Dedifferentiated amniotic fluid mesenchymal stem cell (primary cell): Measurements from ENCODE around the gene PPP1R7.

Experiments
- DNase-seq: peaks from one replicate; pipeline ENCODE4 v3.0.0-alpha.2; 2016; ENCODE audit errors: extremely low spot score

PPP1R7 gene

GRCh38 chr2:241161646-241162281, 11.5 kb downstream of the PPP1R7 start:
- DNase-seq: peak; percentile 54

GRCh38 chr2:241163601-241164118, 13.4 kb downstream of the PPP1R7 start:
- DNase-seq: no peak

GRCh38 chr2:241168366-241168765, 18.1 kb downstream of the PPP1R7 start:
- DNase-seq: no peak

- no peak for DNase-seq
Measured at GRCh38 chr2:241173557-241173956, 23.3 kb downstream of the PPP1R7 start.

- no peak for DNase-seq
Measured at GRCh38 chr2:241177526-241178334, 27.5 kb downstream of the PPP1R7 start.

GRCh38 chr2:241178961-241179360, 28.7 kb downstream of the PPP1R7 start:
- DNase-seq: no peak

GRCh38 chr2:241179899-241180298, 29.6 kb downstream of the PPP1R7 start:
- no peak for DNase-seq

- no peak for DNase-seq
Measured at GRCh38 chr2:241180495-241180894, 30.2 kb downstream of the PPP1R7 start.

- DNase-seq: no peak
Measured at GRCh38 chr2:241182126-241182525, 31.9 kb downstream of the PPP1R7 start.

- DNase-seq: no peak
Measured at GRCh38 chr2:241182531-241183133, 32.4 kb downstream of the PPP1R7 start.

- no peak for DNase-seq
Measured at GRCh38 chr2:241183221-241183620, 33.0 kb downstream of the PPP1R7 start.

- no peak for DNase-seq
Measured at GRCh38 chr2:241184901-241185300, 34.6 kb downstream of the PPP1R7 start.

- no peak for DNase-seq
Measured at GRCh38 chr2:241185961-241186360, 35.7 kb downstream of the PPP1R7 start.

GRCh38 chr2:241187101-241187917, 37.0 kb downstream of the PPP1R7 start:
- DNase-seq: no peak

- no peak for DNase-seq
Measured at GRCh38 chr2:241187918-241188234, 37.6 kb downstream of the PPP1R7 start.

GRCh38 chr2:241188361-241189092, 38.3 kb downstream of the PPP1R7 start, which contains the start of gene ANO7:
ANO7 (plus strand) TSS chr2:241188677; CDS start chr2:241190064, 1,387 bp downstream.
- no peak for DNase-seq

- no peak for DNase-seq
Measured at GRCh38 chr2:241189093-241189855, 39.0 kb downstream of the PPP1R7 start.

GRCh38 chr2:241189856-241190201, 39.6 kb downstream of the PPP1R7 start:
- no peak for DNase-seq

GRCh38 chr2:241190291-241190981, 40.2 kb downstream of the PPP1R7 start:
- DNase-seq: no peak

GRCh38 chr2:241191081-241191480, 40.8 kb downstream of the PPP1R7 start:
- no peak for DNase-seq
